Endothelial cell of umbilical vein (primary cell): ENCODE data around the gene TRIM47. TPM values are rescaled to one million over a fixed set of nuclear protein-coding genes. Genes with fewer than 3 reads are reported as not detected.

Experiments
- BruUV-seq: library from RNA; stranded (reverse); fragments of 400-500 nt; replicated peaks from 2 replicates; lab custom pipeline; 2021; lab: Mats Ljungman, UMichigan
- CTCF ChIA-PET: fragments of 300-600, 350-600 bp; sonication (Branson Sonifier 250); formaldehyde crosslinking; loops from one replicate; lab custom pipeline; 2021; ENCODE audit warnings: antibody characterized with exemption, inconsistent platforms; lab: Charles Lee
- POLR2A ChIA-PET: fragments of 300-600, 350-600 bp; sonication (Branson Sonifier 250); formaldehyde crosslinking; loops from one replicate; lab custom pipeline; 2021; ENCODE audit warnings: antibody characterized with exemption, inconsistent platforms; lab: Charles Lee
- DNase-seq: peaks from one replicate; pipeline ENCODE4 v3.0.0-alpha.2; 2011; ENCODE audit warnings: low read depth, low spot score
- FAIRE-seq: peaks from 2 replicates; lab custom pipeline; 2011; peaks lifted over from hg19 to GRCh38; lab: Jason Lieb, UNC
- H2AFZ ChIP-seq: 2 replicates; pipeline ENCODE4 v1.6.0; 2012; ENCODE audit warnings: low read depth, low read length, control low read depth, inconsistent platforms
- H3K27ac ChIP-seq: 2 replicates; pipeline ENCODE4 v1.5.1; 2011; ENCODE audit warnings: low read depth, mild to moderate bottlenecking, control low read depth, low read length, moderate library complexity; ENCODE audit not compliant: insufficient read depth
- H3K27me3 ChIP-seq, 2 experiments: 2 replicates each; pipeline versions ENCODE4 v1.6.0 to v1.6.1; 2011; ENCODE audit warnings: low read length in 2 of 2, mixed read lengths in 1 of 2; ENCODE audit not compliant: control insufficient read depth in 2 of 2, insufficient read depth in 2 of 2
- H3K36me3 ChIP-seq, 2 experiments: 2 replicates in 1 of 2; 3 replicates in 1 of 2; pipeline ENCODE4 v1.5.1; 2011; ENCODE audit warnings: low read length in 2 of 2, mild to moderate bottlenecking in 1 of 2, moderate library complexity in 1 of 2; ENCODE audit not compliant: control insufficient read depth in 2 of 2, insufficient read depth in 2 of 2; ENCODE audit errors: extremely low read depth in 1 of 2
- H3K4me1 ChIP-seq: 3 replicates; pipeline ENCODE4 v1.5.1; 2011; ENCODE audit warnings: mild to moderate bottlenecking, low read length; ENCODE audit not compliant: control insufficient read depth, insufficient read depth; ENCODE audit errors: extremely low read depth
- H3K4me2 ChIP-seq: 2 replicates; pipeline ENCODE4 v1.6.1; 2011; ENCODE audit warnings: low read length, control low read depth, mixed read lengths; ENCODE audit not compliant: insufficient read depth
- H3K4me3 ChIP-seq, 3 experiments: fragments of 200-600 bp in 1 of 3; sonication (generic), shearing (Covaris generic) in 1 of 3; replicated peaks in 1 of 3; 2 replicates each; pipeline ENCODE4 v1.5.1; 2011 to 2016; ENCODE audit warnings: control low read depth in 3 of 3, low read length in 3 of 3, mild to moderate bottlenecking in 2 of 3, inconsistent platforms in 1 of 3, low read depth in 1 of 3, moderate library complexity in 1 of 3; ENCODE audit not compliant: insufficient read depth in 1 of 3
- H3K79me2 ChIP-seq: 2 replicates; pipeline ENCODE4 v1.6.0; 2012; ENCODE audit warnings: low read length, inconsistent platforms; ENCODE audit not compliant: control insufficient read depth, insufficient read depth
- H3K9ac ChIP-seq: replicated peaks from 2 replicates; pipeline ENCODE3; 2011; ENCODE audit warnings: low read length, control low read depth; ENCODE audit not compliant: insufficient read depth; ENCODE audit errors: extremely low read depth
- H3K9me1 ChIP-seq: replicated peaks from 3 replicates; pipeline ENCODE4 v1.6.0; 2011; ENCODE audit warnings: mild to moderate bottlenecking, low read length; ENCODE audit not compliant: control insufficient read depth, insufficient read depth; ENCODE audit errors: extremely low read depth
- H3K9me3 ChIP-seq: replicated peaks from 2 replicates; pipeline ENCODE4 v1.5.1; 2012; ENCODE audit warnings: low read length, inconsistent platforms; ENCODE audit not compliant: control insufficient read depth, insufficient read depth
- H4K20me1 ChIP-seq: replicated peaks from 2 replicates; pipeline ENCODE3; 2011; ENCODE audit warnings: mild to moderate bottlenecking, low read length; ENCODE audit not compliant: control insufficient read depth, insufficient read depth; ENCODE audit errors: extremely low read depth
- EZH2 ChIP-seq: IDR thresholded peaks from 2 replicates; pipeline ENCODE4 v1.6.1; 2012; ENCODE audit warnings: borderline replicate concordance, low read depth, mild to moderate bottlenecking, moderate library complexity, low read length, inconsistent platforms; ENCODE audit not compliant: severe bottlenecking
- FOS ChIP-seq: IDR thresholded peaks from 2 replicates; pipeline ENCODE4 v1.6.1; 2011; ENCODE audit warnings: mild to moderate bottlenecking, low read length, moderate library complexity, borderline replicate concordance; ENCODE audit not compliant: insufficient read depth
- GATA2 ChIP-seq: IDR thresholded peaks from 2 replicates; pipeline ENCODE4 v1.7.0; 2011; ENCODE audit warnings: low read depth, mild to moderate bottlenecking, moderate library complexity, mixed read lengths, low read length; ENCODE audit not compliant: insufficient read length, insufficient read depth
- JUN ChIP-seq: IDR thresholded peaks from 2 replicates; pipeline ENCODE4 v1.6.1; 2011; ENCODE audit warnings: borderline replicate concordance, low read depth; ENCODE audit not compliant: insufficient read length, insufficient read depth
- MYC ChIP-seq: IDR thresholded peaks from one replicate; pipeline ENCODE4 v1.6.1; 2011; ENCODE audit warnings: mild to moderate bottlenecking, low read depth, low read length
- POLR2A ChIP-seq: IDR thresholded peaks from 2 replicates; pipeline ENCODE4 v1.6.1; 2012; ENCODE audit warnings: low read depth, mild to moderate bottlenecking, control low read depth, low read length
- POLR2AphosphoS5 ChIP-seq: IDR thresholded peaks from 2 replicates; pipeline ENCODE4 v1.6.1; 2012; ENCODE audit warnings: low read depth, mild to moderate bottlenecking, control low read depth, low read length, moderate library complexity; ENCODE audit not compliant: insufficient read depth
- dilution Hi-C: fragments of 300-500 bp; cut with MboI; formaldehyde crosslinking; loops from one replicate; pipeline ENCODE4 v1.15.0; 2019; ENCODE audit warnings: low sequenced_read_pairs; ENCODE audit not compliant: extremely low pct_ligation_motif_present
- intact Hi-C: fragments of 100-400 bp; cut with micrococcal nuclease; formaldehyde crosslinking; loops from one replicate; pipeline ENCODE4 v1.10.0; 2022
- polyA plus RNA-seq, 4 experiments: library from polyadenylated mRNA; depleted of rRNA in 3 of 4; stranded (reverse) in 3 of 4; unstranded in 1 of 4; fragments of >200 nt; gene quantifications; 2 replicates each; pipeline versions ENCODE4 v1.2.1 to v1.2.3, GENCODE V29; 2011 to 2012; ENCODE audit warnings: missing spikeins in 1 of 4
- total RNA-seq: library from RNA; stranded (reverse); gene quantifications from 2 replicates; pipeline ENCODE4 v1.2.3, GENCODE V29; 2021
- TF ChIP-seq, protein P1 (sequence below): IDR thresholded peaks from 2 replicates; pipeline ENCODE4 v1.6.1; 2011; ENCODE audit not compliant: insufficient read depth, insufficient read length
- TF ChIP-seq, protein P2 (sequence below), 2 donors: IDR thresholded peaks; 1 replicate in 1 of 2; 2 replicates in 1 of 2; pipeline ENCODE4 v1.5.1; 2011; ENCODE audit warnings: low read length in 2 of 2, mild to moderate bottlenecking in 2 of 2, moderate library complexity in 2 of 2, control low read depth in 1 of 2, inconsistent platforms in 1 of 2, low read depth in 1 of 2; ENCODE audit not compliant: insufficient read depth in 1 of 2; ENCODE audit errors: extremely low read depth in 1 of 2

The TRIM47 gene
- total and polyA plus RNA-seq, 2 donors (not counting 3 experiments of a cell fraction or from before 2014, with no cell fraction given) = 67.7 to 75.1 TPM

GRCh38 chr17:75917141-75917916 is 38.9 kb upstream of the TRIM47 start:
- no peak overlapping the region for H3K4me2 ChIP-seq
- H3K79me2 ChIP-seq = no peaks in the 10 kb centered on the region
- H3K9me3 ChIP-seq = no peaks in the 10 kb centered on the region
- H3K9me1 ChIP-seq = no peaks in the 10 kb centered on the region
- H3K4me3 ChIP-seq = no peak overlapping the region
- POLR2A ChIA-PET = no interaction called here
- no TSS peak for BruUV-seq
- intact Hi-C loops = no loop called here
- dilution Hi-C loops = no loop called here
- H3K4me1 ChIP-seq = no peaks in the 10 kb centered on the region
- H3K36me3 ChIP-seq = no peaks in the 10 kb centered on the region
- H3K27me3 ChIP-seq = no peaks in the 10 kb centered on the region
- DNase-seq (no peak), FAIRE-seq (no peak)
- no peak overlapping the region for H3K27ac ChIP-seq
- no peak overlapping the region for H3K9ac ChIP-seq
- no peak overlapping the region for H2AFZ ChIP-seq
- TF ChIP-seq EZH2 = no peak
- TF ChIP-seq JUN = no peak
- no peak for TF ChIP-seq FOS
- TF ChIP-seq POLR2A = no peak
- CTCF ChIA-PET = interaction anchor here (4.7 kb wide), 1 partner anchor 11 kb away, joined by 23 read pairs; no protein-coding TSS in a partner anchor
- H4K20me1 ChIP-seq = no peaks in the 10 kb centered on the region

GRCh38 chr17:75915268-75915667 is 36.9 kb upstream of the TRIM47 start:
- no peaks in the 10 kb centered on the region for H3K79me2 ChIP-seq
- no peak for TF ChIP-seq MYC
- TF ChIP-seq, protein P1, sequence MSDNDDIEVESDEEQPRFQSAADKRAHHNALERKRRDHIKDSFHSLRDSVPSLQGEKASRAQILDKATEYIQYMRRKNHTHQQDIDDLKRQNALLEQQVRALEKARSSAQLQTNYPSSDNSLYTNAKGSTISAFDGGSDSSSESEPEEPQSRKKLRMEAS = no peak
- no peak for TF ChIP-seq POLR2AphosphoS5
- no peak for TF ChIP-seq FOS
- TF ChIP-seq, protein P2, sequence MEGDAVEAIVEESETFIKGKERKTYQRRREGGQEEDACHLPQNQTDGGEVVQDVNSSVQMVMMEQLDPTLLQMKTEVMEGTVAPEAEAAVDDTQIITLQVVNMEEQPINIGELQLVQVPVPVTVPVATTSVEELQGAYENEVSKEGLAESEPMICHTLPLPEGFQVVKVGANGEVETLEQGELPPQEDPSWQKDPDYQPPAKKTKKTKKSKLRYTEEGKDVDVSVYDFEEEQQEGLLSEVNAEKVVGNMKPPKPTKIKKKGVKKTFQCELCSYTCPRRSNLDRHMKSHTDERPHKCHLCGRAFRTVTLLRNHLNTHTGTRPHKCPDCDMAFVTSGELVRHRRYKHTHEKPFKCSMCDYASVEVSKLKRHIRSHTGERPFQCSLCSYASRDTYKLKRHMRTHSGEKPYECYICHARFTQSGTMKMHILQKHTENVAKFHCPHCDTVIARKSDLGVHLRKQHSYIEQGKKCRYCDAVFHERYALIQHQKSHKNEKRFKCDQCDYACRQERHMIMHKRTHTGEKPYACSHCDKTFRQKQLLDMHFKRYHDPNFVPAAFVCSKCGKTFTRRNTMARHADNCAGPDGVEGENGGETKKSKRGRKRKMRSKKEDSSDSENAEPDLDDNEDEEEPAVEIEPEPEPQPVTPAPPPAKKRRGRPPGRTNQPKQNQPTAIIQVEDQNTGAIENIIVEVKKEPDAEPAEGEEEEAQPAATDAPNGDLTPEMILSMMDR (IDR thresholded peaks at IDR 0.05; ENCODE audit: extremely low read depth in 1 of 2, insufficient read depth in 1 of 2, low read depth in 1 of 2, low read length in 2 of 2) = no peak
- TF ChIP-seq POLR2A = no peak
- TF ChIP-seq EZH2 = no peak
- TF ChIP-seq JUN = no peak
- no peak for TF ChIP-seq GATA2
- ChIA-PET CTCF (interaction anchor here (1.2 to 4.7 kb wide), 6 partner anchors 10 to 99 kb away, joined by 3 to 23 read pairs (median 6); partner anchors contain the start of genes CDK3 and MRPL38), POLR2A (interaction anchor here (1.1 kb wide), 1 partner anchor 10 kb away, joined by 3 read pairs; no protein-coding TSS in a partner anchor)
- no peak overlapping the region for H3K9ac ChIP-seq
- BruUV-seq = no TSS peak
- H3K27ac ChIP-seq = no peak overlapping the region
- no peak overlapping the region for H3K4me2 ChIP-seq
- dilution Hi-C loops = no loop called here
- DNase-seq (no peak), FAIRE-seq (no peak)
- no peak overlapping the region for H3K4me3 ChIP-seq
- no peaks in the 10 kb centered on the region for H3K36me3 ChIP-seq
- H4K20me1 ChIP-seq = no peaks in the 10 kb centered on the region
- no peaks in the 10 kb centered on the region for H3K9me3 ChIP-seq
- H3K4me1 ChIP-seq = no peaks in the 10 kb centered on the region
- no peaks in the 10 kb centered on the region for H3K27me3 ChIP-seq
- no peak overlapping the region for H2AFZ ChIP-seq
- H3K9me1 ChIP-seq = no peaks in the 10 kb centered on the region
- intact Hi-C loops = no loop called here
